ENCODE results near the gene TYROBP.

DNA sequence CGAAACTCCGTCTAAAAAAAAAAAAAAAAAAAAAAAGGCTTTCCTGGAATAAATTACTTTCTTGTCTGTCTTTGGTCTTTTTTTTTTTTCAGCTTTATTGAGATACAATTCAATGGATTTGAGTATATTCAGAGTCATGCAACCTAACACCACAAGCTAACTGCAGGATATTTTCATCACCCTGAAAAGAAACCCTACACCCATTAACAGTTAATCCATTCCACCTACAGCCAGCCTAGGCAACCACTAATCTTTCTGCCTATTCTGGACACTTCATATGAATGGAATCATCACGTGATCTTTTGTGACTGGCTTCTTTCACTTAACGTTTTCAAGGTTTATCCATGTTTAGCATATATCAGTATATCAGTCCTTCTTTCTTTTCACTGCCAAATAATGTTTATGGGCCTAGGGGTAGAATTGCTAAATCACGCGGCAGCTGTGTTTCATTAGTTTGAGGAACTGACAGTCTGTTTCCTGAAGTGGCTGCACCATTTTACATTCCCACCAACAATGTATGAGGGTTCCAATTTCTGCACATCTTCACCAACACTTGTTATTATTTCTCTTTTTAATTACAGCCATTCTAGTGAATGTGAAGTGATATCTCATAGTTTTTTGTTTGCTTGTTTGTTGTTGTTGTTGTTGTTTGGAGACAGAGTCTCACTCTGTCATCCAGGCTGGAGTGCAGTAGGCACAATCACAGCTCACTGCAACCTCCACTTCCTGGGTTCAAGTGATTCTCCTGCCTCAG is 48.0 kb upstream of the TYROBP start:
- TF ChIP-seq SIX5 (IDR thresholded peaks at IDR 0.05; ENCODE audit: low read depth, low read length) = no peak
- TF ChIP-seq POLR2A (IDR thresholded peaks at IDR 0.05; ENCODE audit: control extremely low read depth in 1 of 2, low read depth in 2 of 2, low read length in 2 of 2) = no peak
- TF ChIP-seq, protein P1, sequence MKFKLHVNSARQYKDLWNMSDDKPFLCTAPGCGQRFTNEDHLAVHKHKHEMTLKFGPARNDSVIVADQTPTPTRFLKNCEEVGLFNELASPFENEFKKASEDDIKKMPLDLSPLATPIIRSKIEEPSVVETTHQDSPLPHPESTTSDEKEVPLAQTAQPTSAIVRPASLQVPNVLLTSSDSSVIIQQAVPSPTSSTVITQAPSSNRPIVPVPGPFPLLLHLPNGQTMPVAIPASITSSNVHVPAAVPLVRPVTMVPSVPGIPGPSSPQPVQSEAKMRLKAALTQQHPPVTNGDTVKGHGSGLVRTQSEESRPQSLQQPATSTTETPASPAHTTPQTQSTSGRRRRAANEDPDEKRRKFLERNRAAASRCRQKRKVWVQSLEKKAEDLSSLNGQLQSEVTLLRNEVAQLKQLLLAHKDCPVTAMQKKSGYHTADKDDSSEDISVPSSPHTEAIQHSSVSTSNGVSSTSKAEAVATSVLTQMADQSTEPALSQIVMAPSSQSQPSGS (IDR thresholded peaks at IDR 0.05; ENCODE audit: low read length) = no peak
- TF ChIP-seq TAF1 (IDR thresholded peaks at IDR 0.05; ENCODE audit: low read depth, low read length) = no peak
- no peak for TF ChIP-seq CTCF (IDR thresholded peaks at IDR 0.05; ENCODE audit: control extremely low read depth in 1 of 3, insufficient read depth in 1 of 3, low read depth in 1 of 3, low read length in 3 of 3)
- TF ChIP-seq POLR2AphosphoS5 (IDR thresholded peaks at IDR 0.05; ENCODE audit: low read depth, low read length) = no peak
- no peak for TF ChIP-seq EP300 (IDR thresholded peaks at IDR 0.05; ENCODE audit: borderline replicate concordance in 1 of 2, low read depth in 2 of 2, low read length in 2 of 2)
- TF ChIP-seq ASH2L (IDR thresholded peaks at IDR 0.05; ENCODE audit: low read length) = no peak
- no peak for TF ChIP-seq BCL11A (IDR thresholded peaks at IDR 0.05; ENCODE audit: low read depth in 2 of 2, low read length in 2 of 2)
- TF ChIP-seq SP1 (IDR thresholded peaks at IDR 0.05; ENCODE audit: low read depth, low read length) = no peak
- TF ChIP-seq BACH1 (IDR thresholded peaks at IDR 0.05; ENCODE audit: low read length) = no peak
- no peak for TF ChIP-seq MAX (IDR thresholded peaks at IDR 0.05)

Data from H1 (cell line).